Measurements from ENCODE around the gene CEP57. TPM values are rescaled to one million over a fixed set of nuclear protein-coding genes. Genes with fewer than 3 reads are reported as not detected.
"Not testable (repeated sequence)": the region's sequence is repeated elsewhere in the genome, so short reads cannot be mapped to it uniquely, and the experiment has no call there.

The CEP57 gene
- total RNA-seq, 1 experiment from 2014 or later, result 45.6 TPM

GRCh38 chr11:95853138-95853537 is 62.8 kb downstream of the CEP57 start:
- no peak for DNase-seq (ENCODE audit: extremely low read depth, low read depth)

GRCh38 chr11:95853862-95854261 is 63.6 kb downstream of the CEP57 start:
- DNase-seq (ENCODE audit: extremely low read depth, low read depth), result no peak

- DNase-seq (ENCODE audit: extremely low read depth, low read depth), result not testable (repeated sequence)
These were observed 64.1 kb downstream of the CEP57 start for GRCh38 chr11:95854362-95854761.

GRCh38 chr11:95860024-95860423 is 69.7 kb downstream of the CEP57 start:
- not testable (repeated sequence) for DNase-seq (ENCODE audit: extremely low read depth, low read depth)

GRCh38 chr11:95863486-95864140 is 73.3 kb downstream of the CEP57 start:
- no peak for DNase-seq (ENCODE audit: extremely low read depth, low read depth)

GRCh38 chr11:95867105-95867504 is 76.8 kb downstream of the CEP57 start:
- no peak for DNase-seq (ENCODE audit: extremely low read depth, low read depth)

GRCh38 chr11:95870877-95871276 is 80.6 kb downstream of the CEP57 start:
- DNase-seq (ENCODE audit: extremely low read depth, low read depth), result not testable (repeated sequence)

- no peak for DNase-seq (ENCODE audit: extremely low read depth, low read depth)
These were observed 87.0 kb downstream of the CEP57 start for GRCh38 chr11:95877291-95877690.

Small RNAs within 50 kb of the gene (small RNA-seq; reads per million reads assigned to genes)
- gene RNA5SP345, result 0.02 to 0.06 reads per million in 2 experiments

Other genes starting within 250 kb of the CEP57 start
- gene FAM76B, start 716 bp upstream of the CEP57 start, total RNA-seq (2014; rRNA removed; shearing (Covaris generic)), result 19.6 and 21.1 TPM in 2 replicates
- gene MTMR2, start 133.6 kb downstream of the CEP57 start, total RNA-seq (2014; rRNA removed; shearing (Covaris generic)), result 30.4 and 38.5 TPM in 2 replicates

Data from NCI-H460 (cell line).